ENCODE results near the gene PHF5A.

DNA sequence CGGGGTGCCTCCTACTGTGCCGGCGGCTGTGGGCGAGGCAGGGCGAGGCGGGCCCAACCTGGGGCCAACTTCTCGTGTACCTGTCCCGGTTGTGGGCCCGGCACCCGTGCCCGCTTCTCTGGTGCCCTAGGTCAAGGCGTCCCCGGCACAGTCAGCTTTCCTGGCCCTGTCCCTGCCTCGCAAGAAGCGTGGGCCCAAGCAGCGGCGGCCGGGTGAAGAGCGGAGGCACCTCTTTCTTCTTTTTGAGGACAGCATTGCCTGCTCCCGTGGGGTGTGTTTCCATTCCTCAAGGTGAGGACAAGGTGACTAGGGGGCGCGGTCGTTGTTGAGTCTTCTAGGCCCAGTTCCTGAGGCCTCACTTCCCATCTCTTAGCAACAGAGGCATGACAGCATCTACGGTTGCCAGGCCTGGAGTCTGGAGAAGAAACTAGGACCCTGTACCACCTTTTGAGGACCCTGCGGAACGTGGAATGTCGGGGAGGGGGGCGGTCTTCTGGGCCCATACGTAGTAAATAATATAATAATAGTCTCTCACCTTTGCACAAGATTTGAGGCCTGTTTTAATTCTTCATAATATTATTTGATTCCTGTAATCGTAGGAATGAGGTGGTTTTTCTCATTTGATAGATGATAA, 843 bp upstream of the PHF5A start:
- TF ChIP-seq POLR2A (IDR thresholded peaks at IDR 0.05; ENCODE audit: low read length) (no peak), NR3C1 (IDR thresholded peaks at IDR 0.05) (no peak), ESRRA (IDR thresholded peaks at IDR 0.05; ENCODE audit: borderline replicate concordance, low read length) (peak; percentile 58; the same call in 1 of the 2 replicates), JUNB (IDR thresholded peaks at IDR 0.05) (no peak)
- TF ChIP-seq, protein P1, sequence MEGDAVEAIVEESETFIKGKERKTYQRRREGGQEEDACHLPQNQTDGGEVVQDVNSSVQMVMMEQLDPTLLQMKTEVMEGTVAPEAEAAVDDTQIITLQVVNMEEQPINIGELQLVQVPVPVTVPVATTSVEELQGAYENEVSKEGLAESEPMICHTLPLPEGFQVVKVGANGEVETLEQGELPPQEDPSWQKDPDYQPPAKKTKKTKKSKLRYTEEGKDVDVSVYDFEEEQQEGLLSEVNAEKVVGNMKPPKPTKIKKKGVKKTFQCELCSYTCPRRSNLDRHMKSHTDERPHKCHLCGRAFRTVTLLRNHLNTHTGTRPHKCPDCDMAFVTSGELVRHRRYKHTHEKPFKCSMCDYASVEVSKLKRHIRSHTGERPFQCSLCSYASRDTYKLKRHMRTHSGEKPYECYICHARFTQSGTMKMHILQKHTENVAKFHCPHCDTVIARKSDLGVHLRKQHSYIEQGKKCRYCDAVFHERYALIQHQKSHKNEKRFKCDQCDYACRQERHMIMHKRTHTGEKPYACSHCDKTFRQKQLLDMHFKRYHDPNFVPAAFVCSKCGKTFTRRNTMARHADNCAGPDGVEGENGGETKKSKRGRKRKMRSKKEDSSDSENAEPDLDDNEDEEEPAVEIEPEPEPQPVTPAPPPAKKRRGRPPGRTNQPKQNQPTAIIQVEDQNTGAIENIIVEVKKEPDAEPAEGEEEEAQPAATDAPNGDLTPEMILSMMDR (IDR thresholded peaks at IDR 0.05), result no peak
- TF ChIP-seq, protein P2, sequence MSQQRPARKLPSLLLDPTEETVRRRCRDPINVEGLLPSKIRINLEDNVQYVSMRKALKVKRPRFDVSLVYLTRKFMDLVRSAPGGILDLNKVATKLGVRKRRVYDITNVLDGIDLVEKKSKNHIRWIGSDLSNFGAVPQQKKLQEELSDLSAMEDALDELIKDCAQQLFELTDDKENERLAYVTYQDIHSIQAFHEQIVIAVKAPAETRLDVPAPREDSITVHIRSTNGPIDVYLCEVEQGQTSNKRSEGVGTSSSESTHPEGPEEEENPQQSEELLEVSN (IDR thresholded peaks at IDR 0.05; ENCODE audit: borderline replicate concordance, low read depth), result no peak
- TF ChIP-seq, protein P3, sequence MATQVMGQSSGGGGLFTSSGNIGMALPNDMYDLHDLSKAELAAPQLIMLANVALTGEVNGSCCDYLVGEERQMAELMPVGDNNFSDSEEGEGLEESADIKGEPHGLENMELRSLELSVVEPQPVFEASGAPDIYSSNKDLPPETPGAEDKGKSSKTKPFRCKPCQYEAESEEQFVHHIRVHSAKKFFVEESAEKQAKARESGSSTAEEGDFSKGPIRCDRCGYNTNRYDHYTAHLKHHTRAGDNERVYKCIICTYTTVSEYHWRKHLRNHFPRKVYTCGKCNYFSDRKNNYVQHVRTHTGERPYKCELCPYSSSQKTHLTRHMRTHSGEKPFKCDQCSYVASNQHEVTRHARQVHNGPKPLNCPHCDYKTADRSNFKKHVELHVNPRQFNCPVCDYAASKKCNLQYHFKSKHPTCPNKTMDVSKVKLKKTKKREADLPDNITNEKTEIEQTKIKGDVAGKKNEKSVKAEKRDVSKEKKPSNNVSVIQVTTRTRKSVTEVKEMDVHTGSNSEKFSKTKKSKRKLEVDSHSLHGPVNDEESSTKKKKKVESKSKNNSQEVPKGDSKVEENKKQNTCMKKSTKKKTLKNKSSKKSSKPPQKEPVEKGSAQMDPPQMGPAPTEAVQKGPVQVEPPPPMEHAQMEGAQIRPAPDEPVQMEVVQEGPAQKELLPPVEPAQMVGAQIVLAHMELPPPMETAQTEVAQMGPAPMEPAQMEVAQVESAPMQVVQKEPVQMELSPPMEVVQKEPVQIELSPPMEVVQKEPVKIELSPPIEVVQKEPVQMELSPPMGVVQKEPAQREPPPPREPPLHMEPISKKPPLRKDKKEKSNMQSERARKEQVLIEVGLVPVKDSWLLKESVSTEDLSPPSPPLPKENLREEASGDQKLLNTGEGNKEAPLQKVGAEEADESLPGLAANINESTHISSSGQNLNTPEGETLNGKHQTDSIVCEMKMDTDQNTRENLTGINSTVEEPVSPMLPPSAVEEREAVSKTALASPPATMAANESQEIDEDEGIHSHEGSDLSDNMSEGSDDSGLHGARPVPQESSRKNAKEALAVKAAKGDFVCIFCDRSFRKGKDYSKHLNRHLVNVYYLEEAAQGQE (IDR thresholded peaks at IDR 0.05), result no peak

Data from A549 (cell line).